ENCODE measurements around the gene SFXN4.
"Not testable (repeated sequence)": the region's sequence is repeated elsewhere in the genome, so short reads cannot be mapped to it uniquely, and the experiment has no call there.

The SFXN4 gene

DNA sequence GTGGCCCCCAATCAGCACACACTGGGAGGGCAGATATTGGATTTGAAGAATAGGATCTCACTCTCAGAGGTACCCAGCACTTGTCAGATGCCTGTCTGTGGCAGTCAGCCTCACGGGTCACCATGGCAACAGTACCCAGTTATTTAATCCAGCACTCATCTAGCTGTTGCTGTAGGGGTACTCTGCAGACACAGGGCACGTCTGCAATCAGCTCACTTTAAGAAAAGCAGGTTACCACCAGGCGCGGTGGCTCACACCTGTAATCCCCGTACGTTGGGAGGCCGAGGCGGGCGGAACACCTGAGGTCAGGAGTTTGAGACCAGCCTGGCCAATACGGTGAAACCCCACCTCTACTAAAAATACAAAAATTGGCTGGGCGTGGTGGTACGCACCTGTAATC lies 11.9 kb downstream of the SFXN4 start:
- ATAC-seq, result no peak
- no peak for TF ChIP-seq BACH2 (CRISPR knock-in tag; IDR thresholded peaks at IDR 0.05; ENCODE audit: borderline replicate concordance)

DNA sequence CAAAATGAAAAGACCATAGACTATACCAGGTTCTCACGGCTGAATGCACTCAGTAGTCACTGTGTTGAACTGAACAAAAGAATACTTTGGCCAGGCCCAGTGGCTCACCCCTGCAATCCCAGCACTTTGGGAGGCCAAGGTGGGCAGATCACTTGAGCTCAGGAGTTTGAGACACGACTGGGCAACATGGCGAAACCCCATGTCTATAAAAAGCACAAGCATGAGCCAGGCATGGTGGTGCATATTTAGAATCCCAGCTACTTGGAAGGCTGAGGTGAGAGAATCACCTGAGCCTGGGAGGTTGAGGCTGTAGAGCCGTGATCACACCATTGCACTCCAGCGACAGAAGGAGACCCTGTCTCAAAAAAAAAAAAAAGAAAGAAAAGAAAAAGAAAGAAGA lies 12.5 kb downstream of the SFXN4 start:
- TF ChIP-seq ZFP30 (CRISPR knock-in tag; IDR thresholded peaks at IDR 0.05), result no peak
- TF ChIP-seq, protein P1, sequence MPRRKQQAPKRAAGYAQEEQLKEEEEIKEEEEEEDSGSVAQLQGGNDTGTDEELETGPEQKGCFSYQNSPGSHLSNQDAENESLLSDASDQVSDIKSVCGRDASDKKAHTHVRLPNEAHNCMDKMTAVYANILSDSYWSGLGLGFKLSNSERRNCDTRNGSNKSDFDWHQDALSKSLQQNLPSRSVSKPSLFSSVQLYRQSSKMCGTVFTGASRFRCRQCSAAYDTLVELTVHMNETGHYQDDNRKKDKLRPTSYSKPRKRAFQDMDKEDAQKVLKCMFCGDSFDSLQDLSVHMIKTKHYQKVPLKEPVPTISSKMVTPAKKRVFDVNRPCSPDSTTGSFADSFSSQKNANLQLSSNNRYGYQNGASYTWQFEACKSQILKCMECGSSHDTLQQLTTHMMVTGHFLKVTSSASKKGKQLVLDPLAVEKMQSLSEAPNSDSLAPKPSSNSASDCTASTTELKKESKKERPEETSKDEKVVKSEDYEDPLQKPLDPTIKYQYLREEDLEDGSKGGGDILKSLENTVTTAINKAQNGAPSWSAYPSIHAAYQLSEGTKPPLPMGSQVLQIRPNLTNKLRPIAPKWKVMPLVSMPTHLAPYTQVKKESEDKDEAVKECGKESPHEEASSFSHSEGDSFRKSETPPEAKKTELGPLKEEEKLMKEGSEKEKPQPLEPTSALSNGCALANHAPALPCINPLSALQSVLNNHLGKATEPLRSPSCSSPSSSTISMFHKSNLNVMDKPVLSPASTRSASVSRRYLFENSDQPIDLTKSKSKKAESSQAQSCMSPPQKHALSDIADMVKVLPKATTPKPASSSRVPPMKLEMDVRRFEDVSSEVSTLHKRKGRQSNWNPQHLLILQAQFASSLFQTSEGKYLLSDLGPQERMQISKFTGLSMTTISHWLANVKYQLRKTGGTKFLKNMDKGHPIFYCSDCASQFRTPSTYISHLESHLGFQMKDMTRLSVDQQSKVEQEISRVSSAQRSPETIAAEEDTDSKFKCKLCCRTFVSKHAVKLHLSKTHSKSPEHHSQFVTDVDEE (CRISPR knock-in tag; IDR thresholded peaks at IDR 0.05), result no peak
- TF ChIP-seq TCF4 (CRISPR knock-in tag; IDR thresholded peaks at IDR 0.05; ENCODE audit: borderline replicate concordance), result no peak
- TF ChIP-seq, protein P2, sequence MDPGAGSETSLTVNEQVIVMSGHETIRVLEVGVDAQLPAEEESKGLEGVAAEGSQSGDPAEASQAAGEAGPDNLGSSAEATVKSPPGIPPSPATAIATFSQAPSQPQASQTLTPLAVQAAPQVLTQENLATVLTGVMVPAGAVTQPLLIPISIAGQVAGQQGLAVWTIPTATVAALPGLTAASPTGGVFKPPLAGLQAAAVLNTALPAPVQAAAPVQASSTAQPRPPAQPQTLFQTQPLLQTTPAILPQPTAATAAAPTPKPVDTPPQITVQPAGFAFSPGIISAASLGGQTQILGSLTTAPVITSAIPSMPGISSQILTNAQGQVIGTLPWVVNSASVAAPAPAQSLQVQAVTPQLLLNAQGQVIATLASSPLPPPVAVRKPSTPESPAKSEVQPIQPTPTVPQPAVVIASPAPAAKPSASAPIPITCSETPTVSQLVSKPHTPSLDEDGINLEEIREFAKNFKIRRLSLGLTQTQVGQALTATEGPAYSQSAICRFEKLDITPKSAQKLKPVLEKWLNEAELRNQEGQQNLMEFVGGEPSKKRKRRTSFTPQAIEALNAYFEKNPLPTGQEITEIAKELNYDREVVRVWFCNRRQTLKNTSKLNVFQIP (CRISPR knock-in tag; IDR thresholded peaks at IDR 0.05; ENCODE audit: borderline replicate concordance, low read depth), result no peak
- TF ChIP-seq GLIS3 (CRISPR knock-in tag; IDR thresholded peaks at IDR 0.05), result no peak
- ATAC-seq, result no peak

DNA sequence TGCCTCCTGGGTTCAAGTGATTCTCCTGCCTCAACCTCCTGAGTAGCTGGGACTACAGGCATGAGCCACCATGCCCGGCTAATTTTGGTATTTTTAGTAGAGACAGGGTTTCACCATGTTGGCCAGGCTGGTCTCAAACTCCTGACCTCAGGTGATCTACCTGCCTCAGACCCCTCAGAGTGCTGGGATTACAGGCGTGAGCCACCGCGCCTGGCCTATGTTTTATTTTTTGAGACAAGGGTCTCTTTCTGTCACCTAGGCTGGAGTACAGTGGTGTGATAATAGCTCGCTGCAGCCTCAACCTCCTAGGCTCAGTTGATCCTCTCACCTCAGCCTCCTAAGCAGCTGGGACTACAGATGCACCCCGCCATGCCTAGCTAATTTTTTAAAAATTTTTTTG lies 13.9 kb downstream of the SFXN4 start:
- ATAC-seq, result not testable (repeated sequence)

DNA sequence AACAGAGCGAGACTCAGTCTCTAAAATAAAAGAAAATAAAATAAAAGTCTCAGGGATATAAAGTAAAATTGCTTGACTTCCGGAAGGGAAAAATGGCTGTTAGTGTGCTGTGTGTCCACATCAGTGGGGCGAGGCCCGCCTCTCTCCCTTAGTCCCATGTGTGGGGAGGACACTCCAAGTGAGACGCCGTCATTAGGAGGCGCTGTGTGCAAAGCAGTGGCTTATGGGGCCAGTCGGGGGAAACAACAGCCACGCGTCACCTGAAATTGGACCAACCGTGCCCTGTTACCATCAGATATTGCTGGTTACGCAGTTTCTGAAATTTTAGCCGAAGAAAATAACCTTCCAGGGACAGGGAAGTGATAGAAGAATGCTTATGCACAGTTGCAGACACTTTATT lies 15.8 kb downstream of the SFXN4 start:
- no peak for TF ChIP-seq ZFP3 (CRISPR knock-in tag; IDR thresholded peaks at IDR 0.05)
- TF ChIP-seq TCF4 (CRISPR knock-in tag; IDR thresholded peaks at IDR 0.05; ENCODE audit: borderline replicate concordance), result no peak
- TF ChIP-seq ZFP30 (CRISPR knock-in tag; IDR thresholded peaks at IDR 0.05), result no peak
- TF ChIP-seq, protein P1 (CRISPR knock-in tag; IDR thresholded peaks at IDR 0.05), result no peak
- peak; percentile 51; the same call in 1 of the 3 replicates for ATAC-seq

DNA sequence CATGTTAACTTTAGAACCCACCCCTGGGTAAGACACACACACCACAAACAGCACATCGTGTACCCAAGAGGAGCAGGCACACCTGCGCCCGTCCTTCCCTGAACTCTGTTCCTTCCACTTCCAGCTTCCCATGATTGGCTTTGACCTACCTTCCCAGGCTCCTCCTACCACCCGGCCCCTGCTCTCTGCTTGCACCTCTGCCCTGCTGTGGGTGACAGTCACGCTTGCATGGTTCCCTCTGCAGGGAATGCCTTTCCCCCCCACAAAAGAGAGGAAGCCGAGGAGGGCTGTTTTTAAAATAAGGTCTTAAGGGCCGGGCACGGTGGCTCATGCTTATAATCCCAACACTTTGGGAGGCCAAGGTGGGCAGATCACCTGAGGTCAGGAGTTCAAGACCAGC lies 16.4 kb downstream of the SFXN4 start:
- no peak for ATAC-seq
- no peak for TF ChIP-seq CSDC2 (CRISPR knock-in tag; IDR thresholded peaks at IDR 0.05)
- TF ChIP-seq ZFP3 (CRISPR knock-in tag; IDR thresholded peaks at IDR 0.05), result no peak
- no peak for TF ChIP-seq ESRRG (CRISPR knock-in tag; IDR thresholded peaks at IDR 0.05)
- TF ChIP-seq TCF4 (CRISPR knock-in tag; IDR thresholded peaks at IDR 0.05; ENCODE audit: borderline replicate concordance), result no peak
- TF ChIP-seq ISL1 (CRISPR knock-in tag; IDR thresholded peaks at IDR 0.05), result no peak
- TF ChIP-seq BACH2 (CRISPR knock-in tag; IDR thresholded peaks at IDR 0.05; ENCODE audit: borderline replicate concordance), result no peak
- TF ChIP-seq GLIS3 (CRISPR knock-in tag; IDR thresholded peaks at IDR 0.05), result no peak
- no peak for TF ChIP-seq ZNF565 (CRISPR knock-in tag; conservative IDR thresholded peaks at IDR 0.05; ENCODE audit: low read depth)
- no peak for TF ChIP-seq ZFP30 (CRISPR knock-in tag; IDR thresholded peaks at IDR 0.05)
- no peak for TF ChIP-seq TOX (CRISPR knock-in tag; IDR thresholded peaks at IDR 0.05; ENCODE audit: borderline replicate concordance)
- no peak for TF ChIP-seq ZNF70 (CRISPR knock-in tag; IDR thresholded peaks at IDR 0.05)
- TF ChIP-seq RARB (CRISPR knock-in tag; IDR thresholded peaks at IDR 0.05), result no peak
- TF ChIP-seq ARNTL (CRISPR knock-in tag; IDR thresholded peaks at IDR 0.05; ENCODE audit: borderline replicate concordance, low read depth), result no peak
- no peak for TF ChIP-seq PPARA (CRISPR knock-in tag; IDR thresholded peaks at IDR 0.05; ENCODE audit: borderline replicate concordance)
- TF ChIP-seq, protein P3, sequence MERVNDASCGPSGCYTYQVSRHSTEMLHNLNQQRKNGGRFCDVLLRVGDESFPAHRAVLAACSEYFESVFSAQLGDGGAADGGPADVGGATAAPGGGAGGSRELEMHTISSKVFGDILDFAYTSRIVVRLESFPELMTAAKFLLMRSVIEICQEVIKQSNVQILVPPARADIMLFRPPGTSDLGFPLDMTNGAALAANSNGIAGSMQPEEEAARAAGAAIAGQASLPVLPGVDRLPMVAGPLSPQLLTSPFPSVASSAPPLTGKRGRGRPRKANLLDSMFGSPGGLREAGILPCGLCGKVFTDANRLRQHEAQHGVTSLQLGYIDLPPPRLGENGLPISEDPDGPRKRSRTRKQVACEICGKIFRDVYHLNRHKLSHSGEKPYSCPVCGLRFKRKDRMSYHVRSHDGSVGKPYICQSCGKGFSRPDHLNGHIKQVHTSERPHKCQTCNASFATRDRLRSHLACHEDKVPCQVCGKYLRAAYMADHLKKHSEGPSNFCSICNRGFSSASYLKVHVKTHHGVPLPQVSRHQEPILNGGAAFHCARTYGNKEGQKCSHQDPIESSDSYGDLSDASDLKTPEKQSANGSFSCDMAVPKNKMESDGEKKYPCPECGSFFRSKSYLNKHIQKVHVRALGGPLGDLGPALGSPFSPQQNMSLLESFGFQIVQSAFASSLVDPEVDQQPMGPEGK (CRISPR knock-in tag; IDR thresholded peaks at IDR 0.05; ENCODE audit: borderline replicate concordance), result no peak
- TF ChIP-seq, protein P1 (CRISPR knock-in tag; IDR thresholded peaks at IDR 0.05), result no peak
- no peak for TF ChIP-seq ZC3H10 (CRISPR knock-in tag; IDR thresholded peaks at IDR 0.05)
- TF ChIP-seq SNAI2 (CRISPR knock-in tag; IDR thresholded peaks at IDR 0.05), result no peak
